SHP77 treated with DMSO at 0.1 percent for 48 hours (cell line): ENCODE measurements around the gene BAIAP2L2.
"Not testable (repeated sequence)": the region's sequence is repeated elsewhere in the genome, so short reads cannot be mapped to it uniquely, and the experiment has no call there.

Source experiments
- DNase-seq: peaks from one replicate; lab custom pipeline; 2025; lab: John Stamatoyannopoulos, UW

Gene BAIAP2L2

DNA sequence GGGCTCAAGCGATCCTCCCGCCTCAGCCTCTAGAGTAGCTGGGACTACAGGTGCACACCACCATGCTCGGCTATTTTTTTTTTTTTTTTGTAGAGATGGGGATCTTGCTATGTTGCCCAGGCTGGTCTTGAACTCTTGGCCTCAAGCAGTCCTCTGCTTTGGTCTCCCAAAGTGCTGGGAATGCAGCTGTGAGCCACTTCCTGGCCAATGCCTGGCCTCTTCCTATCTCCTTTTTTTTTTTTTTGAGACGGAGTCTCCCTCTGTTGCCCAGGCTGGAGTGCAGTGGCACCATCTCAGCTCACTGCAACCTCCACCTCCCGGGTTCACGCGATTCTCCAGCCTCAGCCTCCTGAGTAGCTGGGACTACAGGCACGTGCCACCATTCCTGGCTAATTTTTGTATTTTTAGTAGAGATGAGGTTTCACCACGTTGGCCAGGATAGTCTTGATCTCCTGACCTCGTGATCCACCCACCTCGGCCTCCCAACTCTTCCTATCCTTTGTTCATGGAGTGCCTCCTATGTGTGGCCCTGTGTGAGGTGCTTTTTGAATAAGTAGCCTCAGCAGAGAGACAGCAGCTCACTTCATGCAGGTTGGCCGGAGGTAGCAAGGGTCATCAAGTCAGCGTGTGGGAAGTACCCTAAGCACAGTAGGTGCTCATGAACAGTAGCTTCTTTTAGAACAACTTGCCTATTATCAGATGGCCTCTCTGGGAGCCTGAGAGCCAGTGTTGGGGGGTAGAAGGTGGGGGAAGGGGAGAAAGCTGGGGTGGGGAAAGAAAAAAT, 72.9 kb downstream of the BAIAP2L2 start:
- not testable (repeated sequence) for DNase-seq

DNA sequence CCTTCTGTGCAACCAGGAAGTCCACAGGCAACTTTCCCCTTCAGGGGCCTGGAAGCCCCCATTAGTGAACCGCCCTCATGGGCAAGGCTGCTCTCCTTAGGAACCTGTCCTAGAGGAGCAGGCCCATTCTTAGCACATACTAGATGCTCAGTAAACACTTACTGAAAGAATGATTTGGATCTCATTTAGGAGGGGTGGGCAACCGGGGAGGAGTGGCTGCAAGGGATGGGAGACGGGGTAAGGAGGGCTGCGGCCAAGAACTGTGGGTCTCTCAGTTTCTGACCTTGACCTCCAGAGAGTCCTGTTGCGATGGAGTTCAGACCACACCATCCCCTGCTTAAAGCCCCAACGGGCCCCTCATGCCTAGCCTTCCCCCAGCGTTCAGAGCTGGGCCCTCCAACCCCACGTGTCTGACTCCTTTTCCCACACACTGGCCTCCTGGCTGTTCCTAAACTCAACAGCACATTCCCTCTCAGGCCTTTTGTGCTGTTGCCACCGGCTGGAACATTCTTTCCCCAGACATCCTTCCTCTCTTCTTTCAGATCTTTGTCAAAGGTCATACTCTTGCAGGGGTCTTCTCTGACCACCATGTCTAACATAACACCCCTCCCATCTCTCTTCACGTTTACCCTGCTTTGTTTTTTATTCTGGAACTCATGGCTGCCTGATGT, 74.0 kb downstream of the BAIAP2L2 start:
- DNase-seq = no peak

DNA sequence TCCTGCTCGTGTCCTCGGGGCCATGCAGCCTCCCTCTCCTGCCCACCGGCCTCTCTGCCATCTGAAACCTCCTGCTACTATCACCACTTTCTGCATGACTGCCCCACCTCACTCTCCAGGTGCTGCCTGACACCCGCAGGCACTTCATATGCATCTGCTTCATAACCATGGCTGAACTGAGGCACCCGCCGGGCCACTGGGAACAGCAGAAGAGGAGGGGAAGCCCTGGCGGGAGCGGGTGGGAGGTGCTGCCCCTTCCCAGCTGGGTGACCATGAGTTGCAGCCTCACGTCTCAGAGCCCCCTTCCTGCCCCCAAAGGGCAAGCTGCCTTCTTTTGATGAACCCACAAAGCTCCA, 75.0 kb downstream of the BAIAP2L2 start:
- DNase-seq = no peak
